ENCODE measurements around the gene NXPE2. TPM values are rescaled to one million over a fixed set of nuclear protein-coding genes. Genes with fewer than 3 reads are reported as not detected.

Gene NXPE2
- total and polyA plus RNA-seq, 2 donors (not counting 1 experiment from before 2014, with no cell fraction given): not detected

DNA sequence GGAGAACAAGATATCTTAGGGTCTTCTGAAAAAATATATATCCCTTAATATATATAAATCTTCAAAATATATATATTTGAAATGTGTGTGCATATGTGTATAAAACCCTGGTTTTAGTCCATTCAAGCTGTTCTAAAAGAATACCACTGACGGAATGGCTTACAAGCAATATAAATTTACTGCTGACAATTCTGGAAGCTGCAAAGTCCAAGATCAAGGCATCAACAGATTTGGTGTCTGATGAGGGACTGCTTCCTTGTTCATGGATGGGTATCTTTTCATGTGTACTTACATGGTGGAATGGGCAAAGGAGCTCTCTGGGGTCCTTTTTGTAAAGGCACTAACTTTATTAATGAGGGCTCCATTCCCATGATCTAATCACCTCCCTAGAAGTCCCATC, 6.8 kb downstream of the NXPE2 start:
- Histone ChIP-seq H2AFZ (ENCODE audit: insufficient read depth, low read depth, low read length, poor library complexity, severe bottlenecking) (no peak overlapping the region), H3K79me2 (ENCODE audit: control insufficient read depth, insufficient read depth, low read length) (no peaks in the 10 kb centered on the region), H3K27ac (ENCODE audit: low read length in 2 of 2) (no peak overlapping the region), H3K9me3 (ENCODE audit: control extremely low read depth in 1 of 3, control insufficient read depth in 2 of 3, insufficient read depth in 1 of 3, low read length in 2 of 3) (peaks cover 0 to 4% (median 0%) of the 10 kb centered on the region in 3 donors), H3K4me2 (replicated peaks; ENCODE audit: low read depth, low read length, poor library complexity, severe bottlenecking) (no peak overlapping the region), H3K4me1 (ENCODE audit: control insufficient read depth in 2 of 2, insufficient read depth in 2 of 2, low read length in 2 of 2) (no peaks in the 10 kb centered on the region), H4K20me1 (ENCODE audit: control insufficient read depth, insufficient read depth, low read length, poor library complexity, severe bottlenecking) (no peaks in the 10 kb centered on the region), H3K36me3 (replicated peaks in 1 of 2; ENCODE audit: control extremely low read depth in 1 of 2, control insufficient read depth in 1 of 2, extremely low read depth in 1 of 2, insufficient read depth in 2 of 2, low read length in 1 of 2) (no peaks in the 10 kb centered on the region), H3K9ac (ENCODE audit: low read length) (no peak overlapping the region), H3K4me3 (ENCODE audit: control extremely low read depth in 1 of 5, extremely low read depth in 1 of 5, insufficient read depth in 1 of 5, low read depth in 2 of 5, low read length in 4 of 5) (no peak overlapping the region), H3K27me3 (replicated peaks in 1 of 4; ENCODE audit: control extremely low read depth in 1 of 4, control insufficient read depth in 3 of 4, insufficient read depth in 4 of 4, low read length in 3 of 4) (no peaks in the 10 kb centered on the region)
- peaks cover 3% of the 10 kb centered on the region for H3K9me3 Mint-ChIP-seq (ENCODE audit: insufficient read depth)
- H3K27me3 Mint-ChIP-seq: no peaks in the 10 kb centered on the region
- no CpG with 5 or more reads among the region's 1 CpG for WGBS (ENCODE audit: insufficient coverage)
- ATAC-seq (ENCODE audit: low read depth) (no peak), DNase-seq (no peak)
- intact Hi-C loops (cut with micrococcal nuclease): no loop called here
- H3K27ac Mint-ChIP-seq: no peak overlapping the region
- CTCF ChIA-PET: no interaction called here
- H3K4me3 Mint-ChIP-seq: no peak overlapping the region
- no peak for TF ChIP-seq EZH2 (IDR thresholded peaks at IDR 0.05; ENCODE audit: borderline replicate concordance, insufficient read depth, low read depth, low read length, poor library complexity, severe bottlenecking)
- TF ChIP-seq CTCF (IDR thresholded peaks at IDR 0.05): no peak
- H3K4me1 Mint-ChIP-seq: no peaks in the 10 kb centered on the region
- POLR2A ChIA-PET: no interaction called here

GRCh38 chr11:114705280-114706024, 27.1 kb downstream of the NXPE2 start:
- ATAC-seq (ENCODE audit: low read depth): no peak
- no peak overlapping the region for H3K27ac Mint-ChIP-seq

More at GRCh38 chr11:114705280-114706024, 27.1 kb downstream of the NXPE2 start:
- Mint-ChIP-seq H3K4me3 (no peak overlapping the region), H3K27me3 (peaks cover 3% of the 10 kb centered on the region), H3K4me1 (no peaks in the 10 kb centered on the region), H3K9me3 (ENCODE audit: insufficient read depth) (no peaks in the 10 kb centered on the region)
- Histone ChIP-seq H3K4me2 (replicated peaks; ENCODE audit: low read depth, low read length, poor library complexity, severe bottlenecking) (no peak overlapping the region), H3K27ac (ENCODE audit: low read length in 2 of 2) (no peak overlapping the region), H3K79me2 (ENCODE audit: control insufficient read depth, insufficient read depth, low read length) (no peaks in the 10 kb centered on the region), H3K27me3 (replicated peaks in 1 of 4; ENCODE audit: control extremely low read depth in 1 of 4, control insufficient read depth in 3 of 4, insufficient read depth in 4 of 4, low read length in 3 of 4) (no peaks in the 10 kb centered on the region), H3K36me3 (replicated peaks in 1 of 2; ENCODE audit: control extremely low read depth in 1 of 2, control insufficient read depth in 1 of 2, extremely low read depth in 1 of 2, insufficient read depth in 2 of 2, low read length in 1 of 2) (no peaks in the 10 kb centered on the region), H3K9ac (ENCODE audit: low read length) (no peak overlapping the region), H4K20me1 (ENCODE audit: control insufficient read depth, insufficient read depth, low read length, poor library complexity, severe bottlenecking) (no peaks in the 10 kb centered on the region), H3K9me3 (ENCODE audit: control extremely low read depth in 1 of 3, control insufficient read depth in 2 of 3, insufficient read depth in 1 of 3, low read length in 2 of 3) (peaks cover 0 to 2% (median 0%) of the 10 kb centered on the region in 3 donors), H2AFZ (ENCODE audit: insufficient read depth, low read depth, low read length, poor library complexity, severe bottlenecking) (no peak overlapping the region), H3K4me1 (ENCODE audit: control insufficient read depth in 2 of 2, insufficient read depth in 2 of 2, low read length in 2 of 2) (no peaks in the 10 kb centered on the region), H3K4me3 (ENCODE audit: control extremely low read depth in 1 of 5, extremely low read depth in 1 of 5, insufficient read depth in 1 of 5, low read depth in 2 of 5, low read length in 4 of 5) (no peak overlapping the region)
- CTCF ChIA-PET: no interaction called here
- TF ChIP-seq CTCF (IDR thresholded peaks at IDR 0.05) (no peak), EZH2 (IDR thresholded peaks at IDR 0.05; ENCODE audit: borderline replicate concordance, insufficient read depth, low read depth, low read length, poor library complexity, severe bottlenecking) (no peak)
- intact Hi-C loops (cut with micrococcal nuclease): no loop called here
- DNase-seq: no peak
- 63% methylated on average over 2 of the region's 4 CpGs for WGBS (ENCODE audit: insufficient coverage)
- POLR2A ChIA-PET: no interaction called here
